Measurements from ENCODE around the gene CNEP1R1. TPM values are rescaled to one million over a fixed set of nuclear protein-coding genes. Genes with fewer than 3 reads are reported as not detected.

CNEP1R1 gene
- total and polyA plus RNA-seq, 2 of the 8 experiments (the other 6 are each of a cell fraction or from before 2014, with no cell fraction given) = 10.6 to 13.6 TPM

GRCh38 chr16:49995720-49996119, 29.3 kb upstream of the CNEP1R1 start (continued):
- TF ChIP-seq EP300 (IDR thresholded peaks at IDR 0.05; ENCODE audit: borderline replicate concordance in 1 of 2, low read depth in 2 of 2, low read length in 2 of 2) = no peak
- no peak for TF ChIP-seq PHF8 (conservative IDR thresholded peaks at IDR 0.05; ENCODE audit: low read depth, low read length)
- TF ChIP-seq MAX (IDR thresholded peaks at IDR 0.05) = no peak
- TF ChIP-seq CTBP2 (IDR thresholded peaks at IDR 0.05; ENCODE audit: borderline replicate concordance, insufficient read depth, insufficient read length, low read length) = no peak
- TF ChIP-seq USF2 (IDR thresholded peaks at IDR 0.05; ENCODE audit: low read length) = no peak
